Measurements from ENCODE around the gene EPS8L2.

Gene EPS8L2

DNA sequence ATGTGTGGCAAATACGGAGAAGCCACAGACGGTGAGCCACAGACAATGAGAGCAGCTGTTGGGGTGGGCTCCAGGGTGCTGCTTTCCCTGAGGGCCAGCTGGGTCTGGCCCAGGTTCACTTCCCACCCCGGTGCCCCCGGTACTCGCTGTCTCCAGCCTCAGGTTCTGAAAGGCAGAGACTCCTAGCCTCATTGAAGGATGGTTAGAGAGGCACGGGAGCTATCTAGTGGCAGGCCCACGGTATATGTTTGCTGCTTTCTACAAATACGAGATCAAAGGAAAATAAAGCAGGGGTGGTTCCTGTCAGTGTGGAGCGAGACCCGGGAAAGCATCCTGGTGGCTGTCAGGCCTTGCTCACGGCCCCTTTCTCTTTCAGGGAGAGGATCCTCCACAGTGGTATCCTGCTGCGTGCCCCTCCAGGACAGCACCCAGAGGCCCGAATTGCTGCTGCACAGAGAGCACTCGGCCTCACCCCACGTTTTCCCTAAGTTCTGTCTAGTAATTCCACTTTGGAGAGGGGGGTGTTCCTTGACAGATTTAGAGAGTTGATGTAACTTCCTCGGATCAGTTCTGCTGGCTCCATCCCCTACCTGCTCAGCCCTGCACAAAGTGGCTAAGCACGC lies 7.4 kb upstream of the EPS8L2 start:
- H4K8ac ChIP-seq (ENCODE audit: low read depth, low read length), result no peak overlapping the region
- no CpG with 5 or more reads among the region's 17 CpGs for WGBS (ENCODE audit: extremely low coverage, insufficient coverage, low lambda C conversion rate)
- H3K4me2 ChIP-seq (ENCODE audit: low read length), result no peak overlapping the region
- no peak overlapping the region for H3K18ac ChIP-seq (ENCODE audit: low read length)
- no peak overlapping the region for H3K23ac ChIP-seq (ENCODE audit: low read length)
- no peak overlapping the region for H3K9ac ChIP-seq (ENCODE audit: low read length)
- DNase-seq, result no peak
- H3K56ac ChIP-seq (ENCODE audit: low read length), result no peak overlapping the region
- no peak overlapping the region for H2BK5ac ChIP-seq (ENCODE audit: low read length)
- no peak overlapping the region for H3K27ac ChIP-seq (ENCODE audit: low read depth, low read length)
- H4K5ac ChIP-seq (ENCODE audit: low read length), result no peak overlapping the region
- peaks cover 6% of the 10 kb centered on the region for H3K79me2 ChIP-seq (ENCODE audit: control insufficient read depth, insufficient read depth, low read length)
- H2BK120ac ChIP-seq (ENCODE audit: low read depth, low read length), result no peak overlapping the region
- H2AK5ac ChIP-seq (ENCODE audit: low read length), result no peak overlapping the region
- no peaks in the 10 kb centered on the region for H3K4me1 ChIP-seq (ENCODE audit: control insufficient read depth, low read depth, low read length)
- H3K4me3 ChIP-seq (ENCODE audit: low read length), result no peak overlapping the region
- H3K79me1 ChIP-seq (ENCODE audit: low read length), result no peaks in the 10 kb centered on the region
- no peaks in the 10 kb centered on the region for H3K27me3 ChIP-seq (ENCODE audit: insufficient read depth, low read length, poor library complexity)
- H3K4ac ChIP-seq (ENCODE audit: low read depth, low read length), result no peak overlapping the region
- H3K36me3 ChIP-seq (ENCODE audit: control insufficient read depth, insufficient read depth, low read length), result no peaks in the 10 kb centered on the region
- H2BK15ac ChIP-seq (replicated peaks; ENCODE audit: low read depth), result no peak overlapping the region

DNA sequence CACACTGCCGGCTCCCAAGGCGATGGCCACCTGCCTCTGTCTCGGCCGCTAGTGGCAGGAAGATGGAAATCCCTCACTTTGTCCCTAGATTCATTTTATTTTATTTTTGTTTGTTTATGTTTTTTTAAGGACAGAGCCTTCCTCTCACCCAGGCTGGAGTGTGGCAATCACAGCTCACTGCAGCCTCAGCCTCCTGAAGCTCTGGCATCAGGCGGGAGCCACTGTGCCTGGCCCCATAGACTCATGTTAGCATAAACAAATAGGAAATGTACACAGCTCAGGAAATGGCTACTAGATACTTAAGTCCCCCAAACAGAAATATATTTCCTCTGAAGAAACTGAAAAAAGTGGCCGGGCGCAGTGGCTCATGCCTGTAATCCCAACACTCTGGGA lies 6.9 kb upstream of the EPS8L2 start:
- Histone ChIP-seq H3K27me3 (ENCODE audit: insufficient read depth, low read length, poor library complexity) (no peaks in the 10 kb centered on the region), H2BK15ac (replicated peaks; ENCODE audit: low read depth) (no peak overlapping the region), H3K36me3 (ENCODE audit: control insufficient read depth, insufficient read depth, low read length) (no peaks in the 10 kb centered on the region), H3K56ac (ENCODE audit: low read length) (no peak overlapping the region), H3K79me1 (ENCODE audit: low read length) (no peaks in the 10 kb centered on the region), H3K79me2 (ENCODE audit: control insufficient read depth, insufficient read depth, low read length) (peaks cover 2% of the 10 kb centered on the region), H2BK120ac (ENCODE audit: low read depth, low read length) (no peak overlapping the region), H4K5ac (ENCODE audit: low read length) (no peak overlapping the region), H3K23ac (ENCODE audit: low read length) (no peak overlapping the region), H3K4ac (ENCODE audit: low read depth, low read length) (no peak overlapping the region), H3K27ac (ENCODE audit: low read depth, low read length) (no peak overlapping the region), H3K4me1 (ENCODE audit: control insufficient read depth, low read depth, low read length) (no peaks in the 10 kb centered on the region), H2BK5ac (ENCODE audit: low read length) (no peak overlapping the region), H3K4me2 (ENCODE audit: low read length) (no peak overlapping the region), H3K4me3 (ENCODE audit: low read length) (no peak overlapping the region), H3K9ac (ENCODE audit: low read length) (no peak overlapping the region), H2AK5ac (ENCODE audit: low read length) (no peak overlapping the region), H3K18ac (ENCODE audit: low read length) (no peak overlapping the region), H4K8ac (ENCODE audit: low read depth, low read length) (no peak overlapping the region)
- WGBS (ENCODE audit: extremely low coverage, insufficient coverage, low lambda C conversion rate), result no CpG with 5 or more reads among the region's 7 CpGs
- DNase-seq, result no peak

DNA sequence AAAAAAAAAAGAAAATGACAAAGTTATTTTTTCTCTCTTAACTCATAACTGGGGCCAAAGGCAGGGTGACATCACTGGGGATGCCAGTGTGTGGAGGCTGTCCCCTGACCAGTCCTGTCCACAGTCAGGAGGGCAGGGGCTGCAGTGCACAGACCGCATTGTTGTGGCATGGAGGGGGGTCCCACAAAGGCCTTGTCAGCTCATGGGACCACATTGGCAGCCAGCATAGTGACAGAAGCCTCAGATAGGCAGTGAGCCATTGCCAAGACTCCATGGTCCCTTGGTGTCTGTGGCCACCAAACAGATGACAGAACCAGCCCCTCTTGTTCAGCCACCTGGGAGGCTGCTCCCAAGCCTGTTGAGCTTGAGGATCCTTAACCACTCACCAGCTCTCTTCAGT lies 6.3 kb upstream of the EPS8L2 start:
- Histone ChIP-seq H4K8ac (ENCODE audit: low read depth, low read length) (no peak overlapping the region), H3K36me3 (ENCODE audit: control insufficient read depth, insufficient read depth, low read length) (no peaks in the 10 kb centered on the region), H3K9ac (ENCODE audit: low read length) (no peak overlapping the region), H3K4ac (ENCODE audit: low read depth, low read length) (no peak overlapping the region), H2AK5ac (ENCODE audit: low read length) (no peak overlapping the region), H3K4me2 (ENCODE audit: low read length) (no peak overlapping the region), H2BK15ac (replicated peaks; ENCODE audit: low read depth) (no peak overlapping the region), H3K23ac (ENCODE audit: low read length) (no peak overlapping the region), H3K4me1 (ENCODE audit: control insufficient read depth, low read depth, low read length) (no peaks in the 10 kb centered on the region), H3K27ac (ENCODE audit: low read depth, low read length) (no peak overlapping the region), H2BK120ac (ENCODE audit: low read depth, low read length) (no peak overlapping the region), H2BK5ac (ENCODE audit: low read length) (no peak overlapping the region), H3K79me2 (ENCODE audit: control insufficient read depth, insufficient read depth, low read length) (no peaks in the 10 kb centered on the region), H3K4me3 (ENCODE audit: low read length) (no peak overlapping the region), H3K18ac (ENCODE audit: low read length) (no peak overlapping the region), H3K79me1 (ENCODE audit: low read length) (no peaks in the 10 kb centered on the region), H3K56ac (ENCODE audit: low read length) (no peak overlapping the region), H4K5ac (ENCODE audit: low read length) (no peak overlapping the region), H3K27me3 (ENCODE audit: insufficient read depth, low read length, poor library complexity) (no peaks in the 10 kb centered on the region)
- WGBS (ENCODE audit: extremely low coverage, insufficient coverage, low lambda C conversion rate), result no CpG with 5 or more reads among the region's 1 CpG
- DNase-seq, result no peak

DNA sequence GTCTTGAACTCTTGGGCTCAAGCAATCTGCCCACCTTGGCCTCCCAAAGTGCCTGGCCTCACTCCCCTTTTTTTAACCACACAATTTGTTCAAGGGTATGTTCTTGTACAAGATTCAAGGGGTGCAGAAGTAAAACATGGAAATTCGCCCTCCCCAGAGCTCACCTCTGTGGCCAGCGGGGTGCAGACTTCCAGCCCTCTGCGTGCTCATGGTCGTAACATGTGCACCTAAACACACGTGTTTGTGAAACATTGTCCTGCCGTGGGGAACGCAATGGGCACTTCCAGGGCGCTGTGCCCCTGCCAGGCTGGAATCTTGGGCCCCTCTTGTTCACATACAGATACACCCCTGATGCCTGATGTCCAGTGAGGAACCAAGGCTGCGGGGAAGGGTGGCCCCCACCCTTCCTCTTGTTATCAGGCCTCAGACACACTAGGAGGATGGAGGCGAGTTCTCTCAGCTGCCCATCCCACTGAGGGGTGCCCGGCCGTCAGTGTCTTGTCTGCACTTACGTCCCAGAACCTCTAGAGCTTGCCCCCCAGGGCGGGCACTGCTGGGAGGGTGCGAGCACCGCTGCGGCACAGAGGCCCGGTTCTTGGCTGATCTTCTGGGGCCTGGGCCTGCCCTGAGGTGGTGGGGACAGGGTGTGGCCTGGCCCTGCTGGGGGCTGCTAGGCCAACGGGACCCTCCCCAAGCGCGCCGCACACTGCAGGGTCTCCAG lies 4.1 kb upstream of the EPS8L2 start:
- Histone ChIP-seq H3K23ac (ENCODE audit: low read length) (no peak overlapping the region), H3K56ac (ENCODE audit: low read length) (no peak overlapping the region), H2BK15ac (replicated peaks; ENCODE audit: low read depth) (no peak overlapping the region), H3K79me2 (ENCODE audit: control insufficient read depth, insufficient read depth, low read length) (no peaks in the 10 kb centered on the region), H2BK120ac (ENCODE audit: low read depth, low read length) (no peak overlapping the region), H3K4me3 (ENCODE audit: low read length) (no peak overlapping the region), H3K27me3 (ENCODE audit: insufficient read depth, low read length, poor library complexity) (no peaks in the 10 kb centered on the region), H4K5ac (ENCODE audit: low read length) (no peak overlapping the region), H3K18ac (ENCODE audit: low read length) (no peak overlapping the region), H2BK5ac (ENCODE audit: low read length) (no peak overlapping the region), H3K9ac (ENCODE audit: low read length) (no peak overlapping the region), H4K8ac (ENCODE audit: low read depth, low read length) (no peak overlapping the region), H3K4ac (ENCODE audit: low read depth, low read length) (no peak overlapping the region), H3K27ac (ENCODE audit: low read depth, low read length) (no peak overlapping the region), H3K4me1 (ENCODE audit: control insufficient read depth, low read depth, low read length) (no peaks in the 10 kb centered on the region), H3K36me3 (ENCODE audit: control insufficient read depth, insufficient read depth, low read length) (no peaks in the 10 kb centered on the region), H3K4me2 (ENCODE audit: low read length) (no peak overlapping the region), H2AK5ac (ENCODE audit: low read length) (no peak overlapping the region), H3K79me1 (ENCODE audit: low read length) (no peaks in the 10 kb centered on the region)
- DNase-seq, result no peak
- WGBS (ENCODE audit: extremely low coverage, insufficient coverage, low lambda C conversion rate), result no CpG with 5 or more reads among the region's 22 CpGs

DNA sequence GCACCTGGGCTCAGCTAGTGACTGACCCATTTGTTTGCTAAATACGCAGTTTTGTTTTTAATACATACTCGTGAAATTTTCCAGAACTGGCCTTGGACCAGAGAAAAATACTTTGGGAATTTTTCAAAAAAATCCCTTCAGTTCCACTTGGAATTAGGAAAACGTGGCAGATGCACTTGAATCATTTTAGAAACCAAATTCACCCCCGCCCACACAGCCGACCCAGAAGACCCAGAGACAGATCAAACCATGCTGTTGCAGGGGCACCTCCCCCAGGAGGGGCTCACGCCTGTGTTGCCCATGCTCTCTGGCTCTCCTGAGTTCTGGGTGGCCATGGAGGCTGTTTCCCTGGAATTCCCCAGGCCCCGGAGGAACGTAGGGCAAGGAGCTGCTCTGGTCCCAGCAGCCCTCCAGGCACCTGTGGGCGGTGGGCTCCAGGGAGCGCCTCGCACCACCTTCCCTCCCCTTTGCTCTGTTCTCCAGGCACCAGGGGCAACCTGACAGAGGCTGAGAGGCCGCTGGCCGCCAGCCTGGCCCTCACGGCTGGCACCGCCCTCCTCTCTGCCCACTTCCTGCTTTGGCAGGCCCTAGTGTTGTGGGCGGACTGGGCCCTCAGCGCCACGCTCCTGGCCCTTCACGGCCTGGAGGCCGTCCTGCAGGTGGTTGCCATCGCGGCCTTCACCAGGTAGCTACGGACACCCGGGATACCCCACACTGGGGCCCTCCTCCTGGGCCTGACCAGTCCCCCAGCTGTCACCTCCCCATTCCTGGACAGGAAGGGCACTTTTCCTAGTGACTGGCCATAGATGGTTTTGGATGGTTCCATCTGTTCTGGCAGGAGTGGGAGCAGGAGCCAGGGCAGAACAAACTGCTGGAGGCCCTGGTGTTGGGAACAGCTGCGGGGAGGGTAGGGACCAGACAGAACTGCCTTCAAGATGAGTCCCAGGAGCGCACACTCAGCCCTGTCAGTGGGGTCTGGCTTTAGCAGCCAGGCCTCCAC lies 3.3 kb upstream of the EPS8L2 start:
- WGBS (ENCODE audit: extremely low coverage, insufficient coverage, low lambda C conversion rate), result no CpG with 5 or more reads among the region's 26 CpGs
- no peaks in the 10 kb centered on the region for H3K4me1 ChIP-seq (ENCODE audit: control insufficient read depth, low read depth, low read length)
- DNase-seq, result no peak

More for the DNA sequence above, 3.3 kb upstream of the EPS8L2 start:
- Histone ChIP-seq H2BK15ac (replicated peaks; ENCODE audit: low read depth) (no peak overlapping the region), H3K23ac (ENCODE audit: low read length) (no peak overlapping the region), H3K4me3 (ENCODE audit: low read length) (no peak overlapping the region), H3K56ac (ENCODE audit: low read length) (no peak overlapping the region), H2BK120ac (ENCODE audit: low read depth, low read length) (no peak overlapping the region), H2BK5ac (ENCODE audit: low read length) (no peak overlapping the region), H3K4me2 (ENCODE audit: low read length) (no peak overlapping the region), H3K9ac (ENCODE audit: low read length) (no peak overlapping the region), H3K18ac (ENCODE audit: low read length) (no peak overlapping the region), H3K79me2 (ENCODE audit: control insufficient read depth, insufficient read depth, low read length) (no peaks in the 10 kb centered on the region), H4K8ac (ENCODE audit: low read depth, low read length) (no peak overlapping the region), H3K79me1 (ENCODE audit: low read length) (no peaks in the 10 kb centered on the region), H3K36me3 (ENCODE audit: control insufficient read depth, insufficient read depth, low read length) (no peaks in the 10 kb centered on the region), H4K5ac (ENCODE audit: low read length) (no peak overlapping the region), H3K27me3 (ENCODE audit: insufficient read depth, low read length, poor library complexity) (no peaks in the 10 kb centered on the region), H3K27ac (ENCODE audit: low read depth, low read length) (no peak overlapping the region), H3K4ac (ENCODE audit: low read depth, low read length) (no peak overlapping the region), H2AK5ac (ENCODE audit: low read length) (no peak overlapping the region)

Data from mesendoderm (in vitro differentiated cells).